GM12892 (cell line): ENCODE results near the gene ADGRD2.

Experiments used
- POLR2A ChIP-seq: IDR thresholded peaks from 2 replicates; pipeline ENCODE4 v1.6.1; 2011; ENCODE audit warnings: low read depth, low read length, control low read depth
- TAF1 ChIP-seq: IDR thresholded peaks from 2 replicates; pipeline ENCODE4 v1.6.1; 2011; ENCODE audit warnings: low read depth, mild to moderate bottlenecking, control low read depth, low read length, borderline replicate concordance

GRCh38 chr9:124465736-124466135 lies 15.5 kb downstream of the ADGRD2 start:
- TF ChIP-seq TAF1 (no peak), POLR2A (no peak)
